Mesodermal cell (in vitro differentiated cells): ENCODE data around the gene TUFM. TPM values are rescaled to one million over a fixed set of nuclear protein-coding genes. Genes with fewer than 3 reads are reported as not detected.
A peak's percentile ranks its signal among the peaks of the same experiment; 100 is the strongest.
"Not testable (repeated sequence)": the region's sequence is repeated elsewhere in the genome, so short reads cannot be mapped to it uniquely, and the experiment has no call there.

Experiments used
- H3K27ac ChIP-seq: 2 replicates; pipeline ENCODE4 v1.7.0; 2013; ENCODE audit warnings: mild to moderate bottlenecking, low read depth, low read length, moderate library complexity; ENCODE audit not compliant: severe bottlenecking
- H3K36me3 ChIP-seq: 2 replicates; pipeline ENCODE4 v1.7.1; 2013; ENCODE audit warnings: mild to moderate bottlenecking, low read length, moderate library complexity; ENCODE audit not compliant: control insufficient read depth, insufficient read depth
- H3K4me1 ChIP-seq: one replicate; pipeline ENCODE4 v1.7.1; 2013; ENCODE audit warnings: mild to moderate bottlenecking, low read length; ENCODE audit not compliant: insufficient read depth, control insufficient read depth, poor library complexity, severe bottlenecking
- H3K4me3 ChIP-seq: 2 replicates; pipeline ENCODE4 v1.7.0; 2013; ENCODE audit warnings: low read length, control low read depth, mild to moderate bottlenecking; ENCODE audit not compliant: insufficient read depth, poor library complexity, severe bottlenecking; ENCODE audit errors: extremely low read depth
- H3K9me3 ChIP-seq: 2 replicates; pipeline ENCODE4 v1.7.1; 2013; ENCODE audit warnings: mild to moderate bottlenecking, low read length, moderate library complexity; ENCODE audit not compliant: control insufficient read depth
- WGBS, 2 experiments: methylation state at CpG; one replicate each; pipeline ENCODE4 v1.1.5; 2013; ENCODE audit warnings: missing lambda C conversion rate in 2 of 2; ENCODE audit not compliant: insufficient coverage in 2 of 2; 5-methylcytosine and 5-hydroxymethylcytosine counted together
- polyA plus RNA-seq, 2 experiments: library from polyadenylated mRNA; stranded (reverse); fragments of 50-300 nt; gene quantifications; one replicate each; pipeline ENCODE4 v1.2.3, GENCODE V29; 2013

TUFM gene
- 119 TPM for polyA plus RNA-seq (2013, experiment 1 of 2)
- polyA plus RNA-seq (2013, experiment 2 of 2) = 109 TPM

DNA sequence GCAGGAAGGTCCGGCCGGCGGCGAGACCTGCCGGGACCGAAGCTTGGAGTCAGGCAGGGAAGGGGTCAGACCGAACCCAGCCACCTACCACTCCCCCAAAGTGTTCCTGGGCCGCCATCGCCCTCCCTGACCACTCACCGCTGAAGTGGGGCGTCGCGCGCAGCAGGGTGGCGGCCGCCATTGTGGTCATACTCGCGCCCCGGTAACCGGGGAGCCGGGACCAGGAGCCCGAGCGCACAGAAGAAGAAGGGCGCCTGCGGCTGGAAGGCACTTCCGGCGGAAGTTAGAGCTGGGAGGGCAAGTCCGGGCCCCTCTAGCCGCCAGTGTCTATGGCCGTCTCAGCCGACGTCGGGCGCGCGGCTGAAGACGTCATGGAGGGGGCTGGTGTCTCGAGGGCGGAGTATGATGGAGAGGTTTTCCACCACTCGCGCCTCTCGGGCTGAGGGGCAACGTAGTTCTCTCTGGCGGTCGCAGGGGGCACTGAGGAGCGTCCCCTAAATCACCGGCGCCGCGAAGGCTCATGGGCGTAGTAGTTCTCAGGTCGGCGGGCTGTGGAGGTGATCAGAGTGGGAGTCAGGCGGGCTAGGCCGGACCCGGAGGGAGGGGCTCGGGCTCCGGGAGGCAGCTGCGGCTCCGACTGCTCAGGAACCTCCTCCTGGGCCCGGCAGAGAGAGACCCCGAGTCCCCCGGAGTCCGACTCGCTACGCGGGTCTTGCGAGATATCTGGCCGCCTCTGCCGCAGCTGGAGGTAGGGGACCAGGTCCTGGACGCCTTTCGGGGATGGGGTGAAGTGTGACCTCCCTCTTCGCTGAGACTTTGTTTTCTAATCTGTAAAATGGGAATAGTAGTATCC is at the start of gene TUFM:
Gene TUFM, minus strand, starts transcription at position 269 of the 853 bp plus-strand sequence. Its CDS starts 79 bp downstream, at position 190.
- peaks cover 35% of the 10 kb centered on the region for H3K36me3 ChIP-seq
- peak within 1 kb of the TSS; percentile 97 for H3K4me3 ChIP-seq
- H3K27ac ChIP-seq = peak within 1 kb of the TSS; percentile 69
- WGBS, 2 experiments = 2 to 3% methylated on average over 52 to 65 of the region's 73 CpGs
- no peaks in the 10 kb centered on the region for H3K9me3 ChIP-seq
- peaks cover 2% of the 10 kb centered on the region for H3K4me1 ChIP-seq

DNA sequence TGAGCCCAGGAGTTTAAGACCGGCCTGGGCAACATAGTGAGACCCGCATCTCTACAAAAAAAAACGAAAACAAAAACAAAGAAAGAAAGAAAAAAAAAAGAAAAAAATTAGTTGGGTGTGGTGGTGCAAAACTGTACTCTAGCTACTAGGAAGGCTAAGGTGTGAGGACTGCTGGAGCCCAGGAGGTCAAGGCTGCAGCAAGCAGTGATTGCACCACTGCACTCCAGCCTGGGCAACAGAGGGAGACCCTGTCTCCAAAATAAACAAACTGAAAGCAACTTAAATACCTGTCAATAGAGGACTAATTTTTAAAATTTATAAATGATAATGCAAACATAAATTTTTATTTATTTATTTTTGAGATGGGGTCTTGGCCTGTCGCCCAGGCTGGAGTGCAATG is 49.5 kb upstream of the TUFM start:
- Histone ChIP-seq H3K4me1 (peaks cover 4% of the 10 kb centered on the region), H3K36me3 (no peaks in the 10 kb centered on the region), H3K27ac (no peak overlapping the region), H3K9me3 (no peaks in the 10 kb centered on the region), H3K4me3 (no peak overlapping the region)
- 90% methylated on average over 2 of the region's 4 CpGs; no CpG with 5 or more reads in 1 of the 2 experiments for WGBS, 2 experiments

DNA sequence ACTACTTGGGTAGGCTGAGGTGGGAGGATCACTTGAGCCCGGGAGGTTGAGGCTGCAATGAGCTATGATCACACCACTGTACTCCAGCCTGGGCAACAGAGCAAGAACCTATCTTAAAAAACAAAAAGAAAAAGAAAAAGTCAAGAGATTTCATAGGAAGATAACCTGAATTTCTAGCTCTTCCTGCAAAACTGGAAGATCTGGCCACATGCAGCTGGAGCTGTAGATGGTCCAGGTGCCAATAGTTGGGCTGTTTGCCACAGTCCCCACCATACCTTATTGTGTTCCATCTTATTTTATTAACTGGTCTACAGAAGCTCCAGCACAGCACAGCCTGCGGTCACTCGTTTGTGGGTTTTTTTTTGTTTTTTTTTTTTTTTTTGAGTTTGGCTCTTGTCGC is 47.1 kb upstream of the TUFM start:
- no peaks in the 10 kb centered on the region for H3K36me3 ChIP-seq
- peaks cover 4% of the 10 kb centered on the region for H3K4me1 ChIP-seq
- H3K4me3 ChIP-seq = no peak overlapping the region
- no peaks in the 10 kb centered on the region for H3K9me3 ChIP-seq
- WGBS, 2 experiments = 80 to 100% methylated on average over 1 of the region's 4 CpGs
- no peak overlapping the region for H3K27ac ChIP-seq

DNA sequence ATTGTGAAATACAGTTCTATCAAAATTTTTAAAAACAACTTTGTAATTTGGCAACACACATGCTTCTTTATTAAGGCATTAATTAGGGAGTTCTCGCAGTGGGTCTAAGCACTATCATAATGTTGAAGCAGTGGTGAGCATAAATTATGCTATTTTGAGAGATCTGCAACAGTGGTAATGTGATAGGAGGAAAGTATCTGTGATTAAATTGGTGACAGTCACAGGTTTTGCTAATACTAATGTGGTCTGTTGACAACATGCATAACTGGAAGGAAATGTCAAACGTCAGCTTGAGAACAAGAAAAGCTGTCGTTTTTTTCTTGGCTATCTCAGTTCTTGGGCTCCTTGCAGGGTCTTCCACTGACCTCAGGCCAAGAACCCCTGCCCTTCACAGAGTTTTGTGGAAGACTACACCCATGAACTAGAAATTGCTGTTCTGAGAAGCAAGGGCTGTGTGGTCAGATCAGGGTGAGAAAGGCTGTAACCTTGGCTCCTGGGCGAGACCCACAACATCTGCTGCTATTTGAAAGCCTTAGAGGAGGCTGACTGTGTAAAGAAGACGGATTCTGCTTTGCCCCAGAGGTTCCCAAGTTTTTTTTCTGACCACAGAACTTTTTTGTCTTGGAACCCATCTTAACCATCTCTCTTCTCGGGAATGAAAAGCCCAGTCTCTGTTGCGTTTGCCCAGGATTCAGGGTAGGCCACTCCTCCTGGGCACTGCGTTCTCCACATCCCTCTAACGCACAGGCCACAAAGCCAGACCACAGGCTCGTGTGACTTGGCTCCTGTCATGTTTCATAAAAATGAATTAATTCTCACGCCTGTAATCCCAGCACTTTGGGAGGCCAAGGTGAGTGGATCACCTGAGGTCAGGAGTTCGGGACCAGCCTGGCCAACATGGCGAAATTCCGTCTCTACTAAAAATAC is 46.1 kb upstream of the TUFM start:
- Histone ChIP-seq H3K36me3 (no peaks in the 10 kb centered on the region), H3K4me3 (no peak overlapping the region), H3K9me3 (no peaks in the 10 kb centered on the region), H3K4me1 (no peaks in the 10 kb centered on the region), H3K27ac (no peak overlapping the region)
- WGBS, 2 experiments = 89 to 90% methylated on average over 12 to 13 of the region's 14 CpGs

DNA sequence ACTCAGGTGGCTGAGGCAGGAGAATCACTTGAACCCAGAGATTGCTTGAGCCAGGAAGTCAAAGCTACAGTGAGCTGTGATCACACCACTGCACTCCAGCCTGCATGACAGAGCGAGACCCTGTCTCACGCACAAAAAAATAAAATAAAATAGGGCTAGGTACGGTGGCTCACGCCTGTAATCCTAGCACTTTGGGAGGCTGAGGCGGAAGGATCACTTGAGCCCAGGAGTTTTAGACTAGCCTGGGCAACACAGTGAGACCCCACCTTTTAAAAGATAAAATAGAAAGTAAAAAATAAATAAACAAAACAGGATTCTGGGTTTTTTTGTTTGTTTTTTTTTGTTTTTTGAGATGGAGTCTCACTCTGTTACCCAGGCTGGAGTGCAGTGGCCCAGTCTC is 44.2 kb upstream of the TUFM start:
- 94 to 100% methylated on average over 4 to 5 of the region's 5 CpGs for WGBS, 2 experiments

DNA sequence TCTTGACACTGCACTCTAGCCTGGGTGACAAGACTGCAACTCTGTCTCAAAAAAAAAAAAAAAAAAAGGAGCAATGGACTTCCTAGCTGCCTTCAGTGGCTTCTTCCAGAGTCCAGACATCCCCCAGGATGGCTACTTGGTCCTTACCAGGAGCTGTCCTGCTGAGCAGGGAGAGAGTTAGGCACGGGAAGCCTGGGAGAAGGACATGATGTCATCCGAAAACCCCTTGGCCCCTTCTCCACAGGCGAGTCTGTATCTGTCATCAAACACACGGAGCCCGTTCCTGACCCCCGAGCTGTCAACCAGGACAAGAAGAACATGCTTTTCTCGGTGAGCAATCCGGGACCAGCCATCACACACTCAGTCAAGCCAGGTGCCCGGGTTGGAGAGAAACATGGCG is 40.8 kb upstream of the TUFM start:
- no peak overlapping the region for H3K4me3 ChIP-seq
- WGBS, 2 experiments = 78 to 87% methylated on average over 8 of the region's 10 CpGs
- H3K27ac ChIP-seq = no peak overlapping the region
- no peaks in the 10 kb centered on the region for H3K4me1 ChIP-seq
- H3K36me3 ChIP-seq = no peaks in the 10 kb centered on the region
- no peaks in the 10 kb centered on the region for H3K9me3 ChIP-seq

More for the DNA sequence above, 44.2 kb upstream of the TUFM start:
- not testable (repeated sequence) for H3K4me1 ChIP-seq, H3K9me3 ChIP-seq, H3K27ac ChIP-seq, H3K36me3 ChIP-seq, H3K4me3 ChIP-seq

DNA sequence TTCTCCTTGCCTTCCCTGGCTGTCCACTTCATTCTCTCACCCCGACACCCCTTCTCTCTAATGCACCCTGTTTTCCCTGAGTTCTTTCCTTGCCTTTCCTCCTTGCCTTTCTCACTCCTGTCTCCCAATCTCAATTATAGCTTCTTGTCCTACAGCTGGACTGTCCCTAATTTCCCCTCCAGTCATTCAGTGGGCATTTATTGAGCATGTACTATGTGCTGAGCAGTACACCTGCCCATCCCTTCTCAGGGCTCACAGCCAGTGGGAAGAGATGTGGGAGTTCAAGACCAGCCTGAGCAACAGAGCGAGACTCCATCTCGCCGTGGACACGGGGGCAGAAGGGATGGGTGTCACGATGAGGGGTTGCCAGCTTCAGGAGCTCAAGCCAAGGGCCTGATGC is 37.9 kb upstream of the TUFM start:
- no peak overlapping the region for H3K27ac ChIP-seq
- no peaks in the 10 kb centered on the region for H3K9me3 ChIP-seq
- WGBS, 2 experiments = 81 to 95% methylated on average over 6 of the region's 6 CpGs
- H3K4me1 ChIP-seq = peaks cover 3% of the 10 kb centered on the region
- no peak overlapping the region for H3K4me3 ChIP-seq
- no peaks in the 10 kb centered on the region for H3K36me3 ChIP-seq

DNA sequence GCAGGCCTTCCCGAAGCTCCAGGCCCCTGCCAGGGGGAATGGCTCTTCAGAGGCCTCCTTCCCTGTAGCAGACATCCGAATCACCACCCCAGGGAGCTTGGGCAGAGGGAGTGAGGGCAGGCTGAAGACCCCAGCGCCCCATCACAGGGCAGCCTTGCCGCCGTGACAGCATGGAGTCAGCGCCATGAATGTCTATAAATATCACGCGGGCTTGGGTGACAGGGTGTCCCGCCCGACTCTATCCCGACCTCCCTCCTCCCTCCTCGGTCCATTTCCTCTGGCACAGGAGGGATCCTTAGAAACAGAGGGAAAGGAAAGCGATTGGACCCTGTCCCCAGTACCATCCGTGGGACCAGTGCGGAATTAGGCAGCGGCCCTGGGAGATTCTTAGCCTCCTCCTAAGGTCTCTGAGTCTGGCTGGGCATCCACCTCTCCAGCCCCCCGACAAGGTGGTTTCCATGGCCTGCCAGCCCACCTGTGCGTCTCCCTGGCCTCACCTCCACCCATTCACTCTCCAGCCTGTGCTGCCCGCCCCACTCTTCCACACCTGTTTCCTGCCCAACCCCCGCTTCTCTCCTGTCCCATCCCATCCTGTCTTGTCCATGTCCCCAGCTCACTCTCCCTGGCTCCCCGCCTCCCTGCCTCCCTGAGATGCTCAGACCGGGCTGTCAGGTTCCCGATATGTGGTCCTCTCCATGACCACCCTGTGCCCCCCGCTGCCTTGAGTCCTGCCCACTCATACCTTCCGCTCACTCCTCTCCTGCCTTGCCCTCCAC is 37.3 kb upstream of the TUFM start:
- Histone ChIP-seq H3K9me3 (no peaks in the 10 kb centered on the region), H3K4me1 (peaks cover 5% of the 10 kb centered on the region), H3K4me3 (no peak overlapping the region), H3K27ac (no peak overlapping the region), H3K36me3 (no peaks in the 10 kb centered on the region)
- 80 to 84% methylated on average over 13 to 25 of the region's 25 CpGs for WGBS, 2 experiments

DNA sequence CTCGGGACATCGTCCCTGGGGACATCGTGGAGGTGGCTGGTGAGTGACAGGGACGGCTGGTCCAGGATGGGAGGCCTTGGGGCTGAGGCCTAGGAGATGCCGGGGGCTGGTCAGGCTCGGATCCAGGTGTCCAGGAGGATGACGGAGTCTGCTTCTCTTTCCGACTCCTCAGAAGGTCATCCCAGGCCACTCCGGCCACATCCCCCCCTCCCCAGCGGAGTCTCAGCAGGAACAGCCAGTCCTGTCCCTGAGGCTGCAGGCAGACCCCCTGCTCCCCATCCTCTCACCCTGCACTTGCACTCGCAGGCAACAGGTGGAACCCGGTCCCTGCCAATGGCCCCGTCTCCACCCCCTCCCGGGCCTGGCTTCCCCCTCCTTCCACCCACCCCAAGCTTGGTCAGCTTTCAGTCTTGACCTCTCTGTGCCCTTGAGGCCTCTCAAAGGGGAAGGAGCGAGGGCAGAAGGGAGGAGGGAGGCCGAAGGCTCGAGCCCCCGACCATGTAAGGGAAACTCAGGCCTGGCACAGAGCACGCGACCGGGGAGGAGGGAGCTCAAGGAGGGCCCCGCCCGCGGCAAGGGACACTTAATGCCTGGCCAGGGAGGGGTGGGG is 36.5 kb upstream of the TUFM start:
- no peak overlapping the region for H3K27ac ChIP-seq
- H3K4me3 ChIP-seq = no peak overlapping the region
- 70 to 75% methylated on average over 19 to 20 of the region's 24 CpGs for WGBS, 2 experiments
- no peaks in the 10 kb centered on the region for H3K36me3 ChIP-seq
- peaks cover 5% of the 10 kb centered on the region for H3K4me1 ChIP-seq
- no peaks in the 10 kb centered on the region for H3K9me3 ChIP-seq

DNA sequence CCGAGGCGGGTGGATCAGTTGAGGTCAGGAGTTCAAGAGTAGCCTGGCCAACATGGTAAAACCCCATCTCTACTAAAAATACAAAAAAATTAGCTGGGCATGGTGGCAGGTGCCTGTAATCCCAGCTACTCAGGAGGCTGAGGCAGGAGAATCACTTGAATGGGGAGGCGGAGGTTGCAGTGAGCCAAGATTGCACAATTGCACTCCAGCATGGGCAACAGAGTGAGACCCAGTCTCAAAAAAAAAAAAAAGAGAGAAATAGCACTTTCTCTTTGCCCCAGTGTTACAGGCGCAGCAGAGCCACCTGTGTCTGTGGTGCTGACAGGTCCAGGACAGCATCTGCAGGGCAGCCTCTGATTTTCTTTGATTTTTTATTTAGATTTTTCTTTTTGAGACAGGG is 35.4 kb upstream of the TUFM start:
- not testable (repeated sequence) for H3K9me3 ChIP-seq, H3K36me3 ChIP-seq, H3K4me3 ChIP-seq, H3K27ac ChIP-seq
- 100% methylated on average over 3 of the region's 4 CpGs; no CpG with 5 or more reads in 1 of the 2 experiments for WGBS, 2 experiments
- H3K4me1 ChIP-seq = peaks cover 11% of the 10 kb centered on the region
